Fibroblast of skin of left biceps (primary cell): ENCODE data around the gene CCDC106.

Experiments
- DNase-seq, 2 experiments: peaks; one replicate each; pipeline ENCODE4 v3.0.0-alpha.2; 2013; ENCODE audit warnings: low read depth in 2 of 2

CCDC106 gene

DNA sequence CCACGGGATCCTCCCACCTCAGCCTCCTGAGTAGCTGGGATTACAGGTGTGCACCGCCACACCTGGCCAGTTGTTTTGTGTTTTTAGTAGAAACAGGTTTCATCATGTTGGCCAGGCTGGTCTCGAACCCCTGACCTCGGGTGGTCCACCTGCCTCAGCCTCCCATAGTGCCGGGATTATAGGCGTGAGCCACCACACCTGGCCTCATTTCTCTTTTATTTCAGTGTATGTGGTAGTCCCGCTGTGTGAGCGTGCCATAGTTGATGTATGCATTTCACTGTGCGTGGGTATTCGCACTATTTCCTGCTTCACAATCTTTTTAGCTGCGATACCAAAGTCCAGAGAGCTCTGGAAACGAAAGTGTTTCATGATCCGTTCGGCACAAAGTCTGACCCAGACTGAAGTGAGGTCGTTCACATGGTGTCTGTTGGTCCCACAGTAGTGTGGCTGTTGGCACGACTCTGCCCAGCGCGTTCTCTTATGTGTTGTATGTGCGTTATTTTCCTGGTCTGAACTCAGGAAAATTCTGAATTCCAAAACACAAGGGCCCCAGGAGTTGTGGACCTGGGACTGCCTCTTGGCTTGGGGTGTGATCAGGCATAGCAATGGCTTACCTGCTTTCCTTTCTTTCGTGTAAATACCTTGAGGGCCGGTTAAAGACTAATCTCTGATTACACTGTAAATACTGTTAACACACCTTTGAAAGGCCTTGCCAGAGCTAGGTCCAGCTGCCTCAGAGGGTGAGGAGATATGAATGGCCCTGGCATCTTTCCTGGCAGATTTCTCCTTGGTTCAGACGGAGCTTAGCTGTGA, 35.6 kb downstream of the CCDC106 start:
- no peak for DNase-seq

GRCh38 chr19:55684946-55685681, 37.1 kb downstream of the CCDC106 start:
- no peak for DNase-seq

DNA sequence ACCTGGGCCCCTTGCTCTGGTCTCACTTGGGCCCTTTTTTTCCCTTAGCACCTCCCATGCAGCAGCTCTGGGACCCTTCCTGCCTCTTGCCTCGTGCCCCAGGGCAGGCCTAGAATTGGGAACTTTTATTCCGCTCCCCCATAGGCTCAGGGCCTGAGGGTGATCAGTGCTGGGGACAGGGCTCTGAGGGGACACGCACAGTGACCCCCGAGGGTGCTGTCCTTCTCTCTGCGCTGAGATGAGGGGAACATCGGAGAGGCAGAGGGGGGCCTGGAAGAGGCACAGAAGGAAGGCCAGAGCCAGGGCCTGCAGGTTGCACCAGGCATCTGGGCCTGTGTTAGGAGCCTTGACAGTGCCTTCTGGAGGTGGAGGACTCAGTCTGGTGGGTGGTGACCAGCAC, 37.8 kb downstream of the CCDC106 start:
- no peak for DNase-seq

GRCh38 chr19:55686311-55687050, 38.5 kb downstream of the CCDC106 start:
- no peak for DNase-seq

GRCh38 chr19:55687281-55688201, 39.5 kb downstream of the CCDC106 start:
- DNase-seq: no peak

GRCh38 chr19:55688422-55689218, 40.6 kb downstream of the CCDC106 start:
- DNase-seq: no peak

GRCh38 chr19:55689411-55690108, 41.5 kb downstream of the CCDC106 start:
- DNase-seq: no peak

- DNase-seq: no peak
These were observed 42.2 kb downstream of the CCDC106 start for GRCh38 chr19:55690109-55690768.

GRCh38 chr19:55690769-55691545, 42.9 kb downstream of the CCDC106 start:
- no peak for DNase-seq

- DNase-seq: no peak
These were observed 43.8 kb downstream of the CCDC106 start for GRCh38 chr19:55691561-55692481.

DNA sequence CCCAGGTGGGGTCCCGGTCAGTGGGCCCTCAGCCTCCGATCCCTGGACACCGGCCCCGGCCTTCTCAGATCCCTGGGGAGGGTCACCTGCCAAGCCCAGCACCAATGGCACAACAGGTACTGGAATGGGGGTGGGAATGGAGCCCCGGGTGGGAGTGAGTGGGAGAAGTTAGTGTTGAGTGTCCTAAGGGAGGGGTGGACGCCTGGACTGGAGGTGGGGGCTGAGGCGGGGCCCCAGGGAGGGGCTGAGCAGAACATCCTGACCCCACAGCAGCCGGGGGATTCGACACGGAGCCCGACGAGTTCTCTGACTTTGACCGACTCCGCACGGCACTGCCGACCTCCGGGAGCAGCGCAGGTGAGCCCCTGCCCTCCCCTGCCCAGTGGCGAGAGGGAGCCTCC, 44.7 kb downstream of the CCDC106 start:
- no peak for DNase-seq

GRCh38 chr19:55693336-55693974, 45.4 kb downstream of the CCDC106 start:
- DNase-seq: no peak

DNA sequence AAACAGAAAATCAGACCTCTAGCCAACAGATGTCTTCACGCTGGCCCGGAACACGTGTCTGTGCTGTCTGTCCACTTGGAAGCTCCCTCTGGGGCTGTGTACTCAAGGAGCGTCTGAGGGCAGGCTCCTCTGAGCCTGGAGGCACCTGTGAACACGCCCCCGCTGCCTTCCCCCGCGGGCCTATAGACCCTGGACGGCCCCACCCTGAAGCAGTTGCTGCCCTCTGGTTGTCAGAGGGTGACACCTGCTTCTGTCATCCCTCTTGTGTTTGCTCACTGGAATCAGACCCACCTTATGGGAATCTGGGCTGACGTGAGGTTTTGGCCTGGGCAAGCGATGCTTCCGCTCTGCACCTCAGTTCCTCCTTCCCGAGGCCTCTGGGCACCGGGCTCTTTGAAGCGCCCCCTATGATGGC, 46.2 kb downstream of the CCDC106 start:
- no peak for DNase-seq

DNA sequence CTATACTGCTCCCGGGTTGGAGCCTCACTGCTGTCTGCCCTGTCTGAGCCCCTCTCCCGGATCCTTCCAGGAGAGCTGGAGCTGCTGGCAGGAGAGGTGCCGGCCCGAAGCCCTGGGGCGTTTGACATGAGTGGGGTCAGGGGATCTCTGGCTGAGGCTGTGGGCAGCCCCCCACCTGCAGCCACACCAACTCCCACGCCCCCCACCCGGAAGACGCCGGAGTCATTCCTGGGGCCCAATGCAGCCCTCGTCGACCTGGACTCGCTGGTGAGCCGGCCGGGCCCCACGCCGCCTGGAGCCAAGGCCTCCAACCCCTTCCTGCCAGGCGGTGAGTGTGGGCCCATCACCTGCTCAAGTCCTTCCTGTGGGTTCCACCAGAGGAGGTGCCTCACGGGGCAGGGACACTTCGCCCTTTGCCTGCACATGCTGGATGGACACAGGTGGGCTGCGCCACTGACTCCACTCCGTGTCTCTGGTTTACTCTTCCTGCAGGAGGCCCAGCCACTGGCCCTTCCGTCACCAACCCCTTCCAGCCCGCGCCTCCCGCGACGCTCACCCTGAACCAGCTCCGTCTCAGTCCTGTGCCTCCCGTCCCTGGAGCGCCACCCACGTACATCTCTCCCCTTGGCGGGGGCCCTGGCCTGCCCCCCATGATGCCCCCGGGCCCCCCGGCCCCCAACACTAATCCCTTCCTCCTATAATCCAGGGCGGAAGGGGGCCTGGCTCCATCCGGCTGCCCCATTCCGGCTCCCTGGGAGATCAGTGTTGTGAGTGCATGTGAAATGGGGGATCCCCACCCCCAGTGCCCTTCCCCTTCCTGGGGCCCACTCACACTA, 46.9 kb downstream of the CCDC106 start:
- DNase-seq: no peak

DNA sequence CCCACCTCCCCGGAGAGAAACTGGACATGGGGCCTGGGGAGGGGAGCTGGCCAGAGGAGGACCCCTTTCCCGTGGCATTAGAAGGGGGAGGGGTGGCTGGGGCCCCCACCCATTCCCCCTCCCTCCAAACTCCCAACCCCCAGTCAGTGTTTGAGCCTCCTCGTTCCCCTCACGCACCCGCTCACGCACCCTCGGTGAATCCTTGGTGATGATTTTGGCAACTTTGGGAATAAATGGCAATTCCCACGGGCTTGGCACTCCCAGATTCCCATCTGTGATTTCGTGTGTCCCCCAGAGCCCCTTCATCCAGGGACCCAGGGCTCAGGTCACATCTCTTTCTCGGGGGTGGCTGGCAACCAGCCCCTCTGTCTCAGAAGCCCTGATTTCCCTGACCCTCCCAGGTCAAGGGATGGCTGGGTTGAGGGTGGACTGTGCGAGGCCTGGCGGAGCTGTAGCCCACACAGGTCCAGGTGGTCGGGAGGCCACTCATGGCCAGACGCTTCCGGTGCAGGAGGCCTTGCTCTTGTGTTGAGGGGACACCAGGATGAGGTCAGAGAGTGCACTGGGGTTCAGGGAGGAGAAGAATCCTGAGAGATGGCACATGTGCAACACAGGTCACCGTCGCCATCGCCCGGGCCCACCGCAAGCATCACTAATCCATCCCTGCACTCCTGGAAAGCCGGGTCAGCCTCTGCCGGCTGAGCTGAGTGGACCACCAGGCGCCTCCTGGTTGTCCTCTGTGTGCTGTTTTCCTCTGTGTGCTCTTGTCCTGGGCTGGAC, 47.7 kb downstream of the CCDC106 start:
- DNase-seq: no peak
